GM18499 (cell line): Measurements from ENCODE around the gene LRRC4C.

Experiments used
- ATAC-seq: cut with Tn5 transposase; IDR thresholded peaks from one replicate; pipeline ENCODE4 v1.9.1; 2021; ENCODE audit warnings: moderate number of reproducible peaks; ENCODE audit not compliant: insufficient read depth, unreplicated experiment

LRRC4C gene

GRCh38 chr11:40338739-40339138 is 1120.7 kb downstream of the LRRC4C start:
- no peak for ATAC-seq

GRCh38 chr11:40338062-40338461 is 1121.4 kb downstream of the LRRC4C start:
- ATAC-seq, result no peak

GRCh38 chr11:40337118-40337517 is 1122.3 kb downstream of the LRRC4C start:
- ATAC-seq, result no peak

DNA sequence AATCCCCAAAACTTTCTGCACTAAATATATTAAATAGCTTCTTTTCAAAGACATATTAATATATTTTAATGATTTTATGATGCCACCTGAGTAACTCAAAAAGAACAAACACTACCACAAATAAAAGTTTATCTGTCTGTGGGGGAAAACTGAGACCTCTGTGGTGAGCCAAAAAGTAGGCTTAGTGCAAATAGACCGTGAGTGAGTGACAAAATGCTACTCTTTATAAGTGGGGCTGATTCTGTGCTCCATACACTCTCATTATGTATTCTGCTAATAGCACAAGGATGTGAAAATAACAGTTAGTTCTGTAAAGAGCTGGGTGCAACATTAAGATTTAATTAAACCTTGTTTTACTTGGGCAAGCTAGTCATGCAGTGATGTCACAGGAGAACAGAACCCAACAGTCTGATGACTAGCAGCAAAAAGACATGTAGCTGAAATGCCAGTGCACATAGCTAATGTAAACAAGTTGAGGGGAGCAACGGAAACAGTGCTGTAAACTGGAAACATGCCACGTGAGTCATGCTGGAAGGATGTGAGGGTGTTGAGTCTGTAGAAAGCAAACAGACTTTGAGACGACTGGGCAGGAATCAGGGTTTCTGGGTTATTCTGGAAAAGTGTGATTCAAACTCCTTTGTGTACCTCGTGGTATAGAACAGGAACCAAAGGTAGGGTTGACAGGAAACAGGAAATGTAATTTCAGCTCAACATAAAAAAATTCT is 1130.4 kb downstream of the LRRC4C start:
- ATAC-seq, result no peak

- ATAC-seq, result no peak
Observed at GRCh38 chr11:40323241-40323640, 1136.2 kb downstream of the LRRC4C start.

- ATAC-seq, result no peak
Observed at GRCh38 chr11:40321537-40321936, 1137.9 kb downstream of the LRRC4C start.

GRCh38 chr11:40316171-40316570 is 1143.3 kb downstream of the LRRC4C start:
- ATAC-seq, result no peak

DNA sequence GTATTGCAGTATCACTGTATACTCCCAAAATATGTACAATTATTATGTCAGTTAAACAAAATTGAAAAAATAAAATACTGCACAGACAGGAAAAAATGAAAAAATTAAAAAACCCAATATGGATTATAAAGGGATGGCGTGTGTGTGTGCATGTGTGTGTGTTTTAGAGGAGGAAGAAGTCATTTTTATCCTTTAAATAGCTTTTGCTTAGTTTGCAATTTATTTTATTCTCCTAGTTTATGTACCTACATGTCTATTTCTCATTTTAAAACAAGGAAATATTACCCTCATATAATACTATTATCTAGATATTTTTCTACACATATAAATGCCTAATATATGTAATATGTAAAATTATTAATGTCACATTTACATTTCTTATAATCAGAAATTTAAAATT is 1144.3 kb downstream of the LRRC4C start:
- ATAC-seq, result no peak

- ATAC-seq, result no peak
Observed at GRCh38 chr11:40314327-40314726, 1145.1 kb downstream of the LRRC4C start.

- no peak for ATAC-seq
Observed at GRCh38 chr11:40306938-40307548, 1152.4 kb downstream of the LRRC4C start.

DNA sequence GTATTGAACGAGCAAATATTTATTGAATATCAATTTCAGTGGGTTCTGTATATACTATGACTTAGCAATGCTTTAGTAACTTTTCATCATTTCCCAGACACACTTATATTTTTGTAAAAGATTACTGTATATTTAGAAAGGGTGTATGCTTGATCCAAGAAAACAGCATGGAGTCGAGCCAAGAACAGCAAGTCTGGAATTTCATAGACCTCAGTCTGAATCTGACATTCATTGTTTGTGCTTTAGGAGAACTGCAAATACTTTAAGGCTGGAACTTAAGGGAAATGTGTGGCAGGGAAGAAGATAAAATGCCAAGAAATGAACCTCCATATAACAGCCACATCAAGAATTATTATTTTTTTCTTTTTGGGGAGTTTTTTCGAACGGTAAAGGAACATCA is 1156.8 kb downstream of the LRRC4C start:
- no peak for ATAC-seq

GRCh38 chr11:40295466-40295865 is 1164.0 kb downstream of the LRRC4C start:
- ATAC-seq, result no peak

DNA sequence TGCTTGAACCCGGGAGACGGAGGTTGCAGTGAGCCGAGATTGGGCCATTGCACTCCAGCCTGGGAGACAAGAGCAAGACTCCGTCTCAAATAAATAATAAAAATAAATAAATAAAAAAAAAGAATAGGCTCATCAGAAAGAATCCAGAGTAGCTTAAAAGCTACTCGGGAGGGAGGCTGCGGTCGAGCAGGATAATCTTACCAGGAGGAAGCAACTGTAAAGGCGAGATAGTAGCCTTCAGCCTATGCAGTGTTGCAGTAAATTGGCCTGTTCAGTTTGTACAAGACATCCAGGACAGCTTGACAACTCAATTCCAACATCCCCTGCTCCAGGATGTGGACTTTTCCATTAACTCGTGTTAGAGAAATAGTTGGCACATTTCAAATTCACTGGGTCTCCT is 1164.7 kb downstream of the LRRC4C start:
- ATAC-seq, result no peak

DNA sequence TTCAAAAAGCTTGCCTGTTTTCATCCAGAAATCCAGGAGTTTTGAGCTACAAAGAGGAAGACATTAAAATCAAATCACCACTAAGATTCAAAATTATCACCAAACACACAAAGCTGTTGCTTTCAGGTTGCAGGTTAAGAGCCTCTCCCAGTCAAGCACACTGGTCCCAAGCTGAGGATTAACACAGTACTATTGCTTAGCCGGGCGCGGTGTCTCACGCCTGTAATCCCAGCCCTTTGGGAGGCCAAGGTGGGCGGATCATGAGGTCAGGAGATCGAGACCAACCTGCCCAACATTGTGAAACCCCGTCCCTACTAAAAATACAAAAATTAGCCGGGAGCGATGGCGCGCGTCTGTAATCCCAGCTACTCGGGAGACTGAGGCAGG is 1165.1 kb downstream of the LRRC4C start:
- ATAC-seq, result no peak

DNA sequence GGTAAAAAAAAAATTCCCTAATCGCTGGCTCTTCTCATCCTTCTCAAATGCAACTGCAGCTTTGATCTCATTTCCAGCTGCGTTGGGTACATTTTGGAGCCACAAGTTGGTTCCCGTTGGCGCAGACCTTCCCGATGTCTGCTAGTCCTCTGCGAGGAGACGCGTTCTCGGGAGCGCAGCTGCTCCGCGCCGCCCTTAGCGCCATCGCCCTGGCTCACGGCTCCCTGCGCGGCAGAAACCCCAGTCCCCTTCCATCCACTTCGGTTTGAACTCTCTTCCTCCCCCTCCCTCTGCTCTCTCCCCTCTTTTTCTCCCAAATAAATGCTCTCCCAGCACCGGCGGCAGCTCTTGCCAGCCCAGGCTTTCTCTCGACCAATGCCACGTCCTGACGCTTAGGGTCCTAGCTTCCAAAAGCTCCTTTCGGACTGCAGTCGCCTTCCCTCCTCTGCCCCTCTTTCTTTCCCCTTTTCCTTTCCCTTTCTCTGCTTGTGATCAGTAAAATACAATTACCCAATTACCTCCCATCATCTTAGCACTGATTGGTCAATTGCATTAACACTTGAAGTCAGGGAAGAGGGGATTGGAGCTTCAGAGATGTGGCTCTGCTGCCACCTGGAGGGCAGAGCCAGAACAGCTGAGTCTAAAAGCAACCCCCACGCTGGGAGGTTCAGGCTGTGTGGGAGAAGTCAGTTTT is 1165.7 kb downstream of the LRRC4C start:
- peak; percentile 87 for ATAC-seq

- ATAC-seq, result no peak
Observed at GRCh38 chr11:40292721-40293508, 1166.5 kb downstream of the LRRC4C start.

- ATAC-seq, result no peak
Observed at GRCh38 chr11:40291741-40292140, 1167.7 kb downstream of the LRRC4C start.

GRCh38 chr11:40291329-40291728 is 1168.1 kb downstream of the LRRC4C start:
- no peak for ATAC-seq

GRCh38 chr11:40290171-40290631 is 1169.3 kb downstream of the LRRC4C start:
- no peak for ATAC-seq

- no peak for ATAC-seq
Observed at GRCh38 chr11:40289370-40289769, 1170.1 kb downstream of the LRRC4C start.
